Astrocyte (in vitro differentiated cells and primary cell): ENCODE results near the gene MARCHF6.

Source experiments
- EZH2 ChIP-seq: IDR thresholded peaks from 2 replicates; pipeline ENCODE4 v1.6.1; 2012; ENCODE audit warnings: mild to moderate bottlenecking, low read length, inconsistent platforms; ENCODE audit not compliant: insufficient read depth
- TF ChIP-seq, protein P1 (sequence below): IDR thresholded peaks from 2 replicates; pipeline ENCODE4 v1.5.1; 2011; ENCODE audit warnings: low read depth, mild to moderate bottlenecking, inconsistent platforms, low read length, moderate library complexity; ENCODE audit not compliant: insufficient read depth

GRCh38 chr5:10351919-10352318 is 1.6 kb upstream of the MARCHF6 start:
- TF ChIP-seq, protein P1, sequence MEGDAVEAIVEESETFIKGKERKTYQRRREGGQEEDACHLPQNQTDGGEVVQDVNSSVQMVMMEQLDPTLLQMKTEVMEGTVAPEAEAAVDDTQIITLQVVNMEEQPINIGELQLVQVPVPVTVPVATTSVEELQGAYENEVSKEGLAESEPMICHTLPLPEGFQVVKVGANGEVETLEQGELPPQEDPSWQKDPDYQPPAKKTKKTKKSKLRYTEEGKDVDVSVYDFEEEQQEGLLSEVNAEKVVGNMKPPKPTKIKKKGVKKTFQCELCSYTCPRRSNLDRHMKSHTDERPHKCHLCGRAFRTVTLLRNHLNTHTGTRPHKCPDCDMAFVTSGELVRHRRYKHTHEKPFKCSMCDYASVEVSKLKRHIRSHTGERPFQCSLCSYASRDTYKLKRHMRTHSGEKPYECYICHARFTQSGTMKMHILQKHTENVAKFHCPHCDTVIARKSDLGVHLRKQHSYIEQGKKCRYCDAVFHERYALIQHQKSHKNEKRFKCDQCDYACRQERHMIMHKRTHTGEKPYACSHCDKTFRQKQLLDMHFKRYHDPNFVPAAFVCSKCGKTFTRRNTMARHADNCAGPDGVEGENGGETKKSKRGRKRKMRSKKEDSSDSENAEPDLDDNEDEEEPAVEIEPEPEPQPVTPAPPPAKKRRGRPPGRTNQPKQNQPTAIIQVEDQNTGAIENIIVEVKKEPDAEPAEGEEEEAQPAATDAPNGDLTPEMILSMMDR = no peak
- TF ChIP-seq EZH2 = no peak
